DMS53 (cell line): ENCODE measurements around the gene MXRA7.
A peak's percentile ranks its signal among the peaks of the same experiment; 100 is the strongest.
"Not testable (repeated sequence)": the region's sequence is repeated elsewhere in the genome, so short reads cannot be mapped to it uniquely, and the experiment has no call there.

Source experiments
- DNase-seq: peaks from one replicate; lab custom pipeline; 2025; lab: John Stamatoyannopoulos, UW

Gene MXRA7

GRCh38 chr17:76735586-76736348 lies 25.0 kb upstream of the MXRA7 start:
- DNase-seq: peak; percentile 56

DNA sequence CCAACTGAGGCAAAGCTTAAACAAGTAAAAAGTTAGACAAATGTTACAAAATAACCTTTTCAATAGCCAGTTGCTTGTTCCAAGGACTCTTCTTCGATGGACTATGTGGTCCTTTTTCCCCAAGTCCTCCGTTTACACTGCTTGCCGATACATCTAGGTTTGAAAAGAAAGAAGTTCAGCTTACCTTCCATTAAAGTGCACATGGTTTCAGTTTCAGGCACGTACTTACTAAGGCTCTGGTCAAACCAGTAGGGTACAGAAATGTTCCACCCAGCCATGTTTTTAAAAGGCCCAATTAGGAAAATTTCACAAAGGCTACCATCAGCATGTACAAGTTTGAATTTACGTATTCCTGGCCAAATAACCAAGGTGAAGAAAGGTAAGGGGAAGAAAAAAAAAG lies 24.2 kb upstream of the MXRA7 start:
- DNase-seq: peak; percentile 60

DNA sequence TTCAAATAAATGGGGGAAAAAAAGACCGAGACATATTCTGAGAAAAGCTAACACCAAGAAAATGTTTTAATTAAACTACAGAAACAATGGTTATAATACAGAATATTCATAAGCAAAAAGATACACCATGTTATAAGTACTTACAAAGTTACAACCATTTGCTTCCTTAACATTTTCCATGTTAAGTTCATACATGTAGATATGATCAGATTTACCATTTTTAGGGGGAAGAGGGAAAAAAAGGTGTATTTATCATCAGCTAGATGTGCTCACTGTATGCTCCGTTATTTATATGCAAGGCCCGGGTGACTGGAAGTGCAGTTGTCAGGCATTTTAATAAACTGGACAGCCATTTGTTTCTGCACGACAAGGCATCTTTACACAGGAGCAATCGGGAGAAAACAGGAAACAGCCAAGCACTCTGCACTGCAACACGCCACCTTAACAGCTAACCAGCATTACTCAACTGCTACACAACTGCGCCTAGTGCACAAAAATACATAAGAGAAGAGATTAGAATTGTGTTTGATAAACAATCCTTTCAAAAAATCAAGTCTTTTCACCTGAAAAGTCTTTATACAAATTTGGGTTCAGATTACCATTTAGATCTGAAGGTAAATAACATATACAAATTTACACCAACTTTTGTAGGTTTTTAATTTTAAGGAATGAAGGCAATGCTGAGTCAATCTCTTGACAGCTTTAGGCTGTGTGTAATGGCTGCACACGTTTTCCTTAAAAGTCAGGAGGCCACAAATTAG lies 23.5 kb upstream of the MXRA7 start:
- peak; percentile 44 for DNase-seq

DNA sequence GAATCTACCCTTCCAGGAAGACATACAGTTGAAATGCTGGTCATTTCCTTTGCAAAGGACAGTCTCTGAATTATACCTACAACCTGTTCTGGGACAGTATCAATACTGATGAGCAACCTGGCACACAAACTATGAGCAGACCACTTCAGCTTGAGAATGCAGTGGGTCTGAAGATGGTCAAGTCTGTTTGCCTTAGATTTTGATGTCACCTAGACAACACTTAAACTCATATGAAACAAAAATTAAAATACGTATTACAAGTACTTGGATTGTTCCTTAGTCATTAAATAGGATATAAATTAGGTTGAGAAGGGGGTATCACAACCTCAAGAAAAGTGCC lies 22.8 kb upstream of the MXRA7 start:
- DNase-seq: peak; percentile 49

GRCh38 chr17:76732734-76733617 lies 22.2 kb upstream of the MXRA7 start:
- DNase-seq: peak; percentile 49

DNA sequence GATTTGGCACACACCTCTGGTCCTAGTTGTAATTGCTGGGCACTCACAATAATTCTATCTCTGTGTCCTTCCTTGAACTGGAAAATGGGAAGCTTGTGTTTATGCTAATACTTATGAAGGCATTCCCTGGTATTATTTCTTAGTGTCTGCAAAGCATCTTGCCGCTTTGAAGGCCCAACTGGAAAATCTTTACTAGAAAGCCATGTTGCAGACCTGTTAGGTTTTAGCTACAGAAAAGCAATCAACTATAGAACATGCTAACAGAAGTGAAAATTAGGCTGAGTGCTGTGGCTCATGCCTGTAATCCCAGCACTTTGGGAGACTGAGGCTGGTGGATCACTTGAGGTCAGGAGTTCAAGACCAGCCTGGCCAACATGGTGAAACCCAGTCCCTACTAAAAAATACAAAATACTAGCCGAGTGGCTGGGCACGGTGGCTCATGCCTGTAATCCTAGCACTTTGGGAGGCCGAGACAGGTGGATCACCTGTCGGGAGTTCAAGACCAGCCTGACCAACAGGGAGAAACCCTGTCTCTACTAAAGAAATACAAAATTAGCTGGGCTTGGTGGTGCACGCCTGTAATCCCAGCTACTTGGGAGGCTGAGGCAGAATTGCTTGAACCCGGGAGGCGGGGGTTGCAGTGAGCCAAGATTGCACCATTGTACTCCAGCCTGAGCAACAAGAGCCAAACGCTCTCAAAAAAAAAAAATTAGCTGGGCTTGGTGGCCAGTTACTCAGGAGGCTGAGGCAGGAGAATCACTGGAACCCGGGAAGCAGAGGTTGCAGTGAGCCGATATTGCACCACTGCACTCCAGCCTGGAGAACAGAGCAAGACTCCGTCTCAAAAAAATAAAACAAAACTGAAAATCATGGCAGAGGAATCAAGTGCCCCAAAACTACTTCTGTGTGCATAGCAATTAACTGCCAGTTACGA lies 21.3 kb upstream of the MXRA7 start:
- peak; percentile 38 for DNase-seq

DNA sequence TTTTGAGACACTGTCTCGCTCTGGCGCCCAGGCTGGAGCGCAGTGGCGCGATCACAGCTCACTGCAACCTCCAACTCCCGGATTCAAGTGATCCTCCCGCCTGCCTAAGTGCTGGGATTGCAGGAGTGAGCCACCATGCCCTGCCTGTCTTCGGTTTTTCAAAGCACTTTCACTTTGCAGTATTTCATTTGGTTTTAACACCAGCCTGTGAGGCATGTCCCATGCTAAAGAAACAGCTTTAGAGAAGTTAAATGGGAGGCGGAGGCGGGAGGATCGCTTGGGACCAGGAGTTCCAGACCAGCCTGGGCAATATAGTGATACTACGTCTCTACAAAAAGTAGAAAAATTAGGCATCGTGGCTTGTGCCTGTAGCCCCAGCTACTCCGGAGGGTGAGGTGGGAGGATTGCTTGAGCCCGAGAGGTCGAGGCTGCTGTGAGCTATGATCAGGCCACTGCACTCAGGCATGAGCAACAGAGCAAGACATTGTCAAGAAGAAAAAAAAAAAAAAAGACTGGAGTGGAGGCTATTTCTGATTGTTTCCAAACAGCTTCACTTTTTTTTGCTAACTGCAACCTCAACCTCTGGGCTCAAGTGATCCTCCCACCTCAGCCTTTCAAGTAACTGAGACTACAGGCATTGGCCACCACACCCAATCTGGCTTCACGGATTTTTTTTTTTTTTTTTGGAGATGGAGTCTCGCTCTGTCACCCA lies 17.1 kb upstream of the MXRA7 start:
- peak; percentile 46 for DNase-seq

DNA sequence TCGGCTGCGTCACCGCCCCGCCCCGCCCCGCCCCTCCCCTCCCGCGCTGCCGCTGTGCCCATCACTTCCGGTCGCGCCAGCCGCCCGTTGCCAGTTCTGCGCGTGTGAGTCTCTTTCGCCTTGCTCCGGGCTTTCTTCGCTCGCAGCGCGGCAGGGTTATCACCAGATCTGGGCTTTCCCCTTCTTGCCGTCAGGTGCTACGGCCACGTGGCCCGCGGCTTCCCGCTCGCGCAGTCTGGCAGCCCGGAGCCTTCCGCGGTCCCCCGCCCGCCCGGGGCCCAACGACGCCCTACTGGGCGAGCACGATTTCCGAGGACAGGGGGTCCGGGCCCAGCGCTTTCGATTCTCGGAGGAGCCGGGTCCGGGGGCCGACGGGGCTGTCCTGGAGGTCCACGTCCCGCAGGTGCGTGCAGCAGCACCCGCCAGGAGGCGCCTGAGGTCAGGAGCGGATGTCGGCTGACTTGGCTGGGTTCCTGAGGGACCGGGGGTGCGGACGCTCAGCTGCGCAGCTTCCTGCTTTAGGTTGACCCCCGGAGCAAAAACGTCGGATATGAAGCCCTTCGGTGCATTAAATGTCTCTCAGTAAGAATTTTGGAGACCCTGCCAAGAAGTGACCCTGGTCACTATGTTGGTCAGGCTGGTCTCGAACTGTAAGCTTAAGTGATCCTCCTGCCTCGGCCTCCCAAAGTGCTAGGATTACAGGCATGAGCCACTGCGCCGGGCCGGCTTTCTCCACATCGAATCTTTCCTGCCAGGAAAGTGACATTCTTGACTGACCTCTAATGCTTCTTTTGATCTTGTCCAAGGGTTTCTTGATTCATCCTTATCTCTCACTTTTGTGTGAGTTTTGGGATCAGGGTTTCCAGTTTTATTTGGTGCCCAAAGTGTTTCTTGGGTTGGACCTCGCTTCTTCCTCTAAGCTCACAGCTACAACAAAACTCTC lies 16.3 kb upstream of the MXRA7 start, which contains the start of gene METTL23:
METTL23 (plus strand) TSS at position 64 of the 943 bp plus-strand sequence. CDS start 2,872 bp downstream, outside the sequence.
- peak; percentile 89 for DNase-seq

- DNase-seq: peak; percentile 98
Measured at GRCh38 chr17:76726231-76726775, 15.5 kb upstream of the MXRA7 start, which contains the start of gene JMJD6. Gene JMJD6 (minus strand): TSS chr17:76726606. CDS start chr17:76726475, 131 bp downstream.

DNA sequence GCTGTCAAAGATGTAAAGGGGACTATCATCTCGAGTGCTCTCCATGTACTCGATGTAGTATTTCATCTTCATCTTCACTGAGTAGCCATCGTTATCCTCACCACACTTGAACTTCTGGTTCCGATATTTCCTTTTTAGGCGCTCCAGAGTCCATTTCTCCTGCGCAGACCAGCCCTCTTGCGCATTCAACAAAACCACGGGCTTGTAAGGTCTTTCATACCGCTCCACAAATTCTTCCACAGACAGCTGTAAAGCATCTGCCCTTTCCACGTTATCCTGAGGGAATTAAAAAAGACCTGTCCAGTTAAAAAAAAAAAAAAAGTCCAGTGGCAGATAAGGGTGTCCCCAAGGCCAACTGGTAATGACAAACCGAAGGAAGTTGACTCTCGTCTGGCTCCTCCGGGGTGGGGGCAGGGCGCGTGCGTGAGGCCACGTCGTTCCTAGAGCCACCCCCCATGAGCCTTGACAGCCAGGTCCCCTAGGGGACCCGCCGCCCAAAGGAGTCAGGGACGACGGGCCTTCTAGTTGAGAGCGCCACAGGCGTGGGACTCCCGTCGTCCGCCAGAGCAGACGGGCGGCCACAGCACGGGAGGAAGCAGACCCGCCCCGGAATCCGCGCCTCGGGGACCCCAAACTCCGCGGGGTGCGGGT lies 14.9 kb upstream of the MXRA7 start:
- peak; percentile 77 for DNase-seq

DNA sequence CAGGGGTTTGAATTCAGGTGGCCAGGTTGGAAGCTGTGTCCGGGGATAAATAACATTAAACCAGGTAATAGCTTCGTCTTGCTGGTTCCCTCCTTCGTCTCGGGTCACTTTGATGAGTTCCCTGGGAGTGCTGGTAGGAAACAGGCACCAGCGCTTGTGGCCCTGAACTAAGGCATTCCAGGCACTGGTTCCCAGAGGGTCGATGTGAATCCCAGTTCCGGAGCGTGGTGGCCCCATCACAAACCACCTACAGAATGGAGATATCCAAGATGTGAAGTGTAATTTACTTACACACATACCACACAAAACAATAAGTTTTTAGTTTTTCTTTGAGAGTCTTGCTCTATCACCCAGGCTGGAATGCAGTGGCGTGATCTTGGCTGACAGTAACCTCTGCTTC lies 13.0 kb upstream of the MXRA7 start:
- DNase-seq: no peak

GRCh38 chr17:76722977-76723376 lies 12.2 kb upstream of the MXRA7 start:
- DNase-seq: not testable (repeated sequence)

DNA sequence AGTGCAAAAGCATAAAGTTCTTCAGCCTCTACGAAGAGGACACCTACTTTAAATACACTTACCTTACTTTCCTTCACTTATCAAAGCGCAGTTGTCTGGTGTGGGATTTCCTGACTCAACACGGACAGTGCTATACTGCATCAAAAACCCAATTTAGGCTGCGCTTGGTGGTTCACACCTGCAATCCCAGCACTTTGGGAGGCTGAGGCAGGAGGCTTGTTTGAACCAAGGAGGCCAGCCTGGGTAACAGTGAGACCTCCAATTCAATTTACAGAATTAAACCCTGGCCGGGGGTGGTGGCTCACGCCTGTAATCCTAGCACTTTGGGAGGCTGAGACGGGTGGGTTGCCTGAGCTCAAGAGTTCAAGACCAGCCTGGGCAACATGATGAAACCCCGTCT lies 11.5 kb upstream of the MXRA7 start:
- DNase-seq: no peak

DNA sequence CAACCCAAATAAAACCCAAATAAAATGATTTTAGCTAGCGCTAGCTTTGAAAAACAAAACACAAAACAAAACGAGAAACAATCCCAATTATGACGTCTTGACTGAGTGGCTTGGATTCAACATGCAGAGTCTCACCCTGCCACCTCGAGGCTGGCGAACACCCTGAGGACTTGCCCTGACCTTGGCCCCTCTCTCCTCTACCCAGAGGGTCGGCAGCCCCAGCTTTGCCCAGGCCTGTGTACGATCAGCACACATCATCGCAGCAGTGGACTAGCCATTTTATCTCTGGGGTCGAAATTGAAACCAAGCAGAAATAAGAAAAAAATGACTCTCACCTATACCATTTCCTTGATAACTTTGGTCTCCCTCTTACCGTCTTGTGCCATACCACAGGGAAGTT lies 10.7 kb upstream of the MXRA7 start:
- DNase-seq: no peak

- no peak for DNase-seq
Measured at GRCh38 chr17:76720941-76721340, 10.2 kb upstream of the MXRA7 start.

GRCh38 chr17:76720211-76720610 lies 9.4 kb upstream of the MXRA7 start:
- DNase-seq: no peak

DNA sequence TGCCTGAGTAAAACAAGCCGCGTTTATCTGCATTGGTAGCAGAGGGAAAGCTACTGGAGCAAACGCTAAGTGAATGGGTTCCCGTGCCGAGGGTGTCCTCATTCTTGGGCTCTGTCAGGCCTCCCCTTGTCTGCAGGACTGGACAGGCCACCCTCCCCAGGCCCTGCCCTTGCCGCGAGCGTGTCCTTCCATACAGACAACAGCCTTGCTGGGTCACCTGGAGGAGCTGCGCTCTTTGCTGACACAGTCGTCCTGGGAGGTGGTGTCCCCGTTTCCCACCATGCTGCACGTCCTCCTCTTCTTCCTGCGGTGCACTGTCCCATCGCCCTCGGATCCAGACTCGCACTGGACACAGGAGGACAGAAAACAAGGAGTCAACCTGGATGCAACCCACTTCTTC lies 7.8 kb upstream of the MXRA7 start:
- no peak for DNase-seq

DNA sequence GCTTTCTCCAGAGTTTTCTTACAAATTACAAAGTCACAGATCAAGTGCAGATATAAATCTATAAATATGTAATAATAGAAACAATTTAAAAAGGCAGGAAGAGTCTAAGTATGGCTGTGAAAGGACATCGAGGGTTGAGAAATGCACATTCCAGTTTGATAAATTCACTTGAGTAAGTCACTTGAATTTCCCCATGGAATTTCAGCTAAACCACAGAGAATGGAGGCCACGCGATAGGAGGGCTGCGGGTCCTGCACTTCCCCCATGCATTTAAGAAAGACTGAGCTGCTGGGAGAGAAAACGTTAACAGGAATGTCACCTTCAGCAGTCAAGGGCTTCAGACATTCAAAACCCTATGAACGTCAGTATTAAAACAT lies 6.1 kb upstream of the MXRA7 start:
- no peak for DNase-seq
